Smooth muscle cell (in vitro differentiated cells): ENCODE results near the gene SDK2. TPM values are rescaled to one million over a fixed set of nuclear protein-coding genes. Genes with fewer than 3 reads are reported as not detected.

Source experiments
- DNase-seq: peaks from one replicate; lab custom pipeline; 2025; ENCODE audit not compliant: unreplicated experiment; lab: John Stamatoyannopoulos, UW
- H2AFZ ChIP-seq: fragments of 200-600 bp; sonication (generic); 2 replicates; pipeline ENCODE4 v1.6.0; 2016; ENCODE audit warnings: antibody characterized with exemption, low read depth, mild to moderate bottlenecking
- H3F3A ChIP-seq: fragments of 200-600 bp; sonication (generic); 2 replicates; pipeline ENCODE4 v1.6.0; 2017; ENCODE audit warnings: antibody characterized with exemption, low read depth
- H3K27ac ChIP-seq: fragments of 200-600 bp; sonication (generic); 2 replicates; pipeline ENCODE4 v1.5.1; 2016; ENCODE audit warnings: low read depth, mild to moderate bottlenecking
- H3K27me3 ChIP-seq: fragments of 200-600 bp; sonication (generic); 2 replicates; pipeline ENCODE4 v1.6.1; 2016; ENCODE audit warnings: low read depth, mild to moderate bottlenecking
- H3K36me3 ChIP-seq: fragments of 200-600 bp; sonication (generic); 2 replicates; pipeline ENCODE4 v1.5.1; 2016; ENCODE audit warnings: low read depth
- H3K4me1 ChIP-seq: fragments of 200-600 bp; sonication (generic); 2 replicates; pipeline ENCODE4 v1.5.1; 2016; ENCODE audit warnings: low read depth
- H3K4me2 ChIP-seq: fragments of 200-600 bp; sonication (generic); 2 replicates; pipeline ENCODE4 v1.6.0; 2016; ENCODE audit warnings: mild to moderate bottlenecking
- H3K4me3 ChIP-seq: fragments of 200-600 bp; sonication (generic); 2 replicates; pipeline ENCODE4 v1.5.1; 2016; ENCODE audit warnings: mild to moderate bottlenecking
- H3K79me2 ChIP-seq: fragments of 200-600 bp; sonication (generic); 2 replicates; pipeline ENCODE4 v1.6.0; 2016; ENCODE audit warnings: low read depth, mild to moderate bottlenecking
- H3K9ac ChIP-seq: fragments of 200-600 bp; sonication (generic); 2 replicates; pipeline ENCODE4 v1.6.0; 2016; ENCODE audit warnings: low read depth
- H3K9me3 ChIP-seq: fragments of 200-600 bp; sonication (generic); replicated peaks from 2 replicates; pipeline ENCODE4 v1.5.1; 2016; ENCODE audit warnings: low read depth
- H4K20me1 ChIP-seq: fragments of 200-600 bp; sonication (generic); 2 replicates; pipeline ENCODE4 v1.6.0; 2016; ENCODE audit warnings: low read depth
- WGBS: methylation state at CpG from one replicate; pipeline ENCODE4 v1.1.7; 2016; ENCODE audit warnings: low lambda C conversion rate; 5-methylcytosine and 5-hydroxymethylcytosine counted together
- polyA plus RNA-seq: library from polyadenylated mRNA; unstranded; fragments of >200 nt; fragmentation: Nextera tagmentation; extraction: Ambion mirVana; gene quantifications from 2 replicates; pipeline ENCODE4 v1.2.1, GENCODE V29; 2016
- total RNA-seq: library from RNA; depleted of rRNA; stranded (reverse); fragments of >200 nt; gene quantifications from 2 replicates; pipeline ENCODE4 v1.2.3, GENCODE V29; 2014
- TF ChIP-seq, protein P1 (sequence below): fragments of 200-600 bp; sonication (generic); IDR thresholded peaks from 2 replicates; pipeline ENCODE4 v1.5.1; 2017; ENCODE audit warnings: borderline replicate concordance, mild to moderate bottlenecking, antibody characterized with exemption; ENCODE audit not compliant: insufficient read depth, poor library complexity, severe bottlenecking

Gene SDK2
- total and polyA plus RNA-seq, 2 experiments from 2014 or later = 4.6 to 6.5 TPM

GRCh38 chr17:73641826-73642600 is 2.2 kb downstream of the SDK2 start:
- TF ChIP-seq, protein P1, sequence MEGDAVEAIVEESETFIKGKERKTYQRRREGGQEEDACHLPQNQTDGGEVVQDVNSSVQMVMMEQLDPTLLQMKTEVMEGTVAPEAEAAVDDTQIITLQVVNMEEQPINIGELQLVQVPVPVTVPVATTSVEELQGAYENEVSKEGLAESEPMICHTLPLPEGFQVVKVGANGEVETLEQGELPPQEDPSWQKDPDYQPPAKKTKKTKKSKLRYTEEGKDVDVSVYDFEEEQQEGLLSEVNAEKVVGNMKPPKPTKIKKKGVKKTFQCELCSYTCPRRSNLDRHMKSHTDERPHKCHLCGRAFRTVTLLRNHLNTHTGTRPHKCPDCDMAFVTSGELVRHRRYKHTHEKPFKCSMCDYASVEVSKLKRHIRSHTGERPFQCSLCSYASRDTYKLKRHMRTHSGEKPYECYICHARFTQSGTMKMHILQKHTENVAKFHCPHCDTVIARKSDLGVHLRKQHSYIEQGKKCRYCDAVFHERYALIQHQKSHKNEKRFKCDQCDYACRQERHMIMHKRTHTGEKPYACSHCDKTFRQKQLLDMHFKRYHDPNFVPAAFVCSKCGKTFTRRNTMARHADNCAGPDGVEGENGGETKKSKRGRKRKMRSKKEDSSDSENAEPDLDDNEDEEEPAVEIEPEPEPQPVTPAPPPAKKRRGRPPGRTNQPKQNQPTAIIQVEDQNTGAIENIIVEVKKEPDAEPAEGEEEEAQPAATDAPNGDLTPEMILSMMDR = no peak
- H3K27ac ChIP-seq = no peak overlapping the region
- H3K79me2 ChIP-seq = peaks cover 32% of the 10 kb centered on the region
- H3K36me3 ChIP-seq = no peaks in the 10 kb centered on the region
- WGBS = 54% methylated on average over 12 of the region's 12 CpGs
- no peaks in the 10 kb centered on the region for H3K9me3 ChIP-seq
- H3K9ac ChIP-seq = no peak overlapping the region
- peaks cover 18% of the 10 kb centered on the region for H3K4me1 ChIP-seq
- peak overlapping the region; percentile 62 for H3K4me3 ChIP-seq
- H3F3A ChIP-seq = no peaks in the 10 kb centered on the region
- H2AFZ ChIP-seq = no peak overlapping the region
- H4K20me1 ChIP-seq = peaks cover 53% of the 10 kb centered on the region
- H3K27me3 ChIP-seq = peaks cover 5% of the 10 kb centered on the region
- DNase-seq = no peak
- H3K4me2 ChIP-seq = peak overlapping the region; percentile 93

DNA sequence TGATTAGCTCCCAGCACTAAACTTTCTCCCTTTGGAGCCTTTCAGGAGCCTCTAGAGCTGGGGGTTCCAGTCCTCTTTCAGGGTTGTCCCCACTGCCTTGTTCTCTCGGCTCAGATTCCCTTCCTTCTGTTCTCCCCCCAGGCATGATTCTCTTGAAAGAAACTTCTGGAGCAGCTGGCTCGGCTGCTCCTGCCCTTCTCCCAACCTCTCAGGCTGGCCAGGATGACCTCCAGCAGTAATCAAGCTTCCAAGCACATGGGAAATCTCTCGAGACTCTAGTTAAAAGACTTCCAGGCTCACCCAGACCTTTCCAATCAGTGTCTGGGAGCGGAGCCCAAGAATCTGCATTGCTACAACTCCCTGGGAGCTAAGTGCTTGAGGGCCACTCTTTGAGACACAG is 3.6 kb downstream of the SDK2 start:
- no peak overlapping the region for H3K4me2 ChIP-seq
- peaks cover 32% of the 10 kb centered on the region for H3K79me2 ChIP-seq
- H3K27ac ChIP-seq = no peak overlapping the region
- no peak for DNase-seq
- no peaks in the 10 kb centered on the region for H3K9me3 ChIP-seq
- peaks cover 3% of the 10 kb centered on the region for H3K27me3 ChIP-seq
- no peak overlapping the region for H3K9ac ChIP-seq
- H3K4me1 ChIP-seq = peaks cover 17% of the 10 kb centered on the region
- TF ChIP-seq, protein P1 = no peak
- 57% methylated on average over 4 of the region's 4 CpGs for WGBS
- peaks cover 65% of the 10 kb centered on the region for H4K20me1 ChIP-seq
- no peaks in the 10 kb centered on the region for H3K36me3 ChIP-seq
- no peak overlapping the region for H3K4me3 ChIP-seq
- no peak overlapping the region for H2AFZ ChIP-seq
- no peaks in the 10 kb centered on the region for H3F3A ChIP-seq

DNA sequence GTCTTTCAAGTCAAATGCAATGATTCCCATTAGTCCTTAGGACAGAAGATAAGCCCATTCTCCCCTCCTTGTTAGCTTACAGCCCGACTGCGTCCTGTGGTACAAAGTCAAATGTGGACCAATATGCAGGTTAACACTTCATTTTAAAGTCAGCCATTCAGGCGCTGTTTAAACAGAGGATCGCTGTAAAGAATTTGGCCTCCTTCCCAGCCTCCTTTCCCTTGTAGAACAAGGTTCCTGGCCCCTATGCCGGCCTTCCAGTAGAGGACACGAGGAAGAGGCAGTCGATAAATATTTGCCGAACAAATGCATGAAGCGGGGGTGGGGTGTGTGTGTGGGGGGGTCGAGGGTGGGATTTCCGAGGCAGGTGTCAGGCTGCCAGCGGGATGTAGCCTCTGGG is 4.3 kb downstream of the SDK2 start:
- TF ChIP-seq, protein P1 = no peak
- no peaks in the 10 kb centered on the region for H3K27me3 ChIP-seq
- H3K27ac ChIP-seq = no peak overlapping the region
- 91% methylated on average over 10 of the region's 12 CpGs for WGBS
- H3K36me3 ChIP-seq = no peaks in the 10 kb centered on the region
- no peaks in the 10 kb centered on the region for H3K9me3 ChIP-seq
- peaks cover 12% of the 10 kb centered on the region for H3K4me1 ChIP-seq
- H3K4me3 ChIP-seq = no peak overlapping the region
- DNase-seq = no peak
- H3F3A ChIP-seq = no peaks in the 10 kb centered on the region
- no peak overlapping the region for H2AFZ ChIP-seq
- no peak overlapping the region for H3K9ac ChIP-seq
- H3K4me2 ChIP-seq = no peak overlapping the region
- H3K79me2 ChIP-seq = peaks cover 32% of the 10 kb centered on the region
- H4K20me1 ChIP-seq = peaks cover 72% of the 10 kb centered on the region

GRCh38 chr17:73639322-73639721 is 4.9 kb downstream of the SDK2 start:
- no peaks in the 10 kb centered on the region for H3K9me3 ChIP-seq
- no peak overlapping the region for H3K9ac ChIP-seq
- TF ChIP-seq, protein P1 = no peak

More at GRCh38 chr17:73639322-73639721, 4.9 kb downstream of the SDK2 start:
- Histone ChIP-seq H3F3A (no peaks in the 10 kb centered on the region), H3K36me3 (no peaks in the 10 kb centered on the region), H3K4me3 (no peak overlapping the region), H3K27me3 (no peaks in the 10 kb centered on the region), H4K20me1 (peaks cover 76% of the 10 kb centered on the region), H2AFZ (no peak overlapping the region), H3K4me1 (peaks cover 12% of the 10 kb centered on the region), H3K79me2 (peaks cover 38% of the 10 kb centered on the region), H3K27ac (no peak overlapping the region), H3K4me2 (no peak overlapping the region)
- no peak for DNase-seq
- WGBS = 78% methylated on average over 11 of the region's 11 CpGs
